Central memory CD8-positive, alpha-beta T cell (primary cell): ENCODE measurements around the gene MLYCD.

Experiments
- ATAC-seq: fragments of 150-1000 bp; cut with Tn5 transposase; replicated peaks from 2 replicates; pipeline ENCODE4 v1.10.0; 2022; ENCODE audit warnings: mild to moderate bottlenecking, moderate FRiP score, moderate number of reproducible peaks; ENCODE audit not compliant: poor library complexity, severe bottlenecking; ENCODE audit errors: extremely low read depth
- DNase-seq, 2 donors: peaks; one replicate each; pipeline ENCODE4 v3.0.0; 2021; ENCODE audit warnings: low spot score in 2 of 2
- H3K27ac Mint-ChIP-seq: one replicate; pipeline ENCODE4 v1.8.0; 2022; ENCODE audit warnings: low read depth, mild to moderate bottlenecking, moderate library complexity, mixed read lengths
- H3K27me3 Mint-ChIP-seq: one replicate; pipeline ENCODE4 v1.8.0; 2022; ENCODE audit warnings: mixed read lengths
- H3K36me3 Mint-ChIP-seq: one replicate; pipeline ENCODE4 v1.8.0; 2022; ENCODE audit warnings: mild to moderate bottlenecking, moderate library complexity, mixed read lengths; ENCODE audit not compliant: insufficient read depth
- H3K4me1 Mint-ChIP-seq: one replicate; pipeline ENCODE4 v1.8.0; 2022; ENCODE audit warnings: mixed read lengths
- H3K4me3 Mint-ChIP-seq: one replicate; pipeline ENCODE4 v1.8.0; 2022; ENCODE audit warnings: mild to moderate bottlenecking, moderate library complexity, mixed read lengths
- H3K9me3 Mint-ChIP-seq: one replicate; pipeline ENCODE4 v1.8.0; 2022; ENCODE audit warnings: mixed read lengths

MLYCD gene

GRCh38 chr16:83958846-83959565 is 60.1 kb downstream of the MLYCD start:
- H3K4me3 Mint-ChIP-seq = no peak overlapping the region
- peaks cover 17% of the 10 kb centered on the region for H3K27me3 Mint-ChIP-seq
- DNase-seq = no peak
- H3K36me3 Mint-ChIP-seq = peaks cover 4% of the 10 kb centered on the region
- H3K4me1 Mint-ChIP-seq = no peaks in the 10 kb centered on the region
- H3K27ac Mint-ChIP-seq = no peak overlapping the region
- no peaks in the 10 kb centered on the region for H3K9me3 Mint-ChIP-seq
- ATAC-seq = no peak

DNA sequence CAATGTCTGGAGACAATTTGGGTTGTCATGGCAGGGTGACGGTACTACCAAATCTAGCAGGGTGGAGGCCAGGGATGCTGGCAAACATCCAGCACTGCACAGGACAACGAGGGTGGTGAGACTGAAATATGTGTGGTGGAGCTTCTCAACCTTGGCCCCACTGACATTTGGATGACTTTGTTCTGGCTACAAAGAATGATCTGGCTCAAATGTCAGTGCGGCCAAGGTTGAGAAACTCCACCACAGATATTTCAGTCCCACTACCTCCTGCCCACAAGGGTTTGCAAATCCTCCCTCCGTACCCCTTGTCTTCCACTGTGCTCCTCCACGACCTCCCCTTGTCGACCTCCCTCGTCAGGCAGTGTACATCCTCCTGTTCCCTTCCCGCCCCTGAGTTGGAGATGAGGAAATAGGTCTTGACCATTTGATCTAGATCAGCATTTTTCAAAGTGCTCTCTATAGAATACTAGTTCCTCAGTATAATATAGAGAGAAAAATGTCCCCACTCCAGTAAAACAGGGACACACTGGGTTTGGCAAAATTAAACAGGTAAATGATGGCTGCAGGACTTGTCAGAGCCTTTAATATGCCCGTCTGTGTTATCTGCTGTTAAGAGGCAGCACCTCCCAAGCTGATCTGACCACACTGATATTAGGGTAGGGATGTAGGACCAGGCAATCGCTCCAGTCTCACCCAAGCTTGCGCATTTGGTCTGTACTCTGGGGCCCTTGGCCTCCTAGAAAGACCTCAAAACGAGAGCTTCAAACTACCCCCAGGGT is 60.9 kb downstream of the MLYCD start:
- DNase-seq (no peak), ATAC-seq (no peak)
- no peaks in the 10 kb centered on the region for H3K9me3 Mint-ChIP-seq
- no peak overlapping the region for H3K27ac Mint-ChIP-seq
- peaks cover 4% of the 10 kb centered on the region for H3K36me3 Mint-ChIP-seq
- H3K4me1 Mint-ChIP-seq = no peaks in the 10 kb centered on the region
- peaks cover 9% of the 10 kb centered on the region for H3K27me3 Mint-ChIP-seq
- H3K4me3 Mint-ChIP-seq = no peak overlapping the region

GRCh38 chr16:83960521-83961249 is 61.8 kb downstream of the MLYCD start:
- Mint-ChIP-seq H3K36me3 (peaks cover 4% of the 10 kb centered on the region), H3K27me3 (peaks cover under 1% of the 10 kb centered on the region), H3K27ac (no peak overlapping the region), H3K4me3 (no peak overlapping the region), H3K9me3 (no peaks in the 10 kb centered on the region), H3K4me1 (no peaks in the 10 kb centered on the region)
- DNase-seq = no peak
- ATAC-seq = no peak

DNA sequence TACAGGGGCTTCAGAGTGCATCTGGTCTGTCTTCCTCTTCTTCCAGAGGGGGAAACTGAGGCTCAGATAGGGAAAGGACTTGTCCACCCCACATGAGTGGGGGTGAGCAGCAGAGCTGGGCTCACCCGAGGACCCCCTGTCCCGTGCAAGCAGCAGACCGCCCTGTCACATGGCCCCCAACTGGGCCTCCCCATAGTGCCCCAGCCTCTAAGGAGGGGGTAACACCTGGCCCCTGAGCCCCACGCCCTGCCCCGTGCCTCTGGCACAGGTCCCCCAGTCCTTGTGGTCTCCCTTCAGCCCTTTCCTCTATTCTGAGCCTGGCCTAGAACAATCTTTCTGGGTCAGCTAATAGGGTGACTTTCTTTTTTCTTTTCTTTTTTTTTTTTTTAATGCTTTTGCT is 62.7 kb downstream of the MLYCD start:
- Mint-ChIP-seq H3K27ac (no peak overlapping the region), H3K27me3 (no peaks in the 10 kb centered on the region), H3K9me3 (no peaks in the 10 kb centered on the region), H3K36me3 (peaks cover 4% of the 10 kb centered on the region), H3K4me3 (no peak overlapping the region), H3K4me1 (no peaks in the 10 kb centered on the region)
- no peak for ATAC-seq
- no peak for DNase-seq

DNA sequence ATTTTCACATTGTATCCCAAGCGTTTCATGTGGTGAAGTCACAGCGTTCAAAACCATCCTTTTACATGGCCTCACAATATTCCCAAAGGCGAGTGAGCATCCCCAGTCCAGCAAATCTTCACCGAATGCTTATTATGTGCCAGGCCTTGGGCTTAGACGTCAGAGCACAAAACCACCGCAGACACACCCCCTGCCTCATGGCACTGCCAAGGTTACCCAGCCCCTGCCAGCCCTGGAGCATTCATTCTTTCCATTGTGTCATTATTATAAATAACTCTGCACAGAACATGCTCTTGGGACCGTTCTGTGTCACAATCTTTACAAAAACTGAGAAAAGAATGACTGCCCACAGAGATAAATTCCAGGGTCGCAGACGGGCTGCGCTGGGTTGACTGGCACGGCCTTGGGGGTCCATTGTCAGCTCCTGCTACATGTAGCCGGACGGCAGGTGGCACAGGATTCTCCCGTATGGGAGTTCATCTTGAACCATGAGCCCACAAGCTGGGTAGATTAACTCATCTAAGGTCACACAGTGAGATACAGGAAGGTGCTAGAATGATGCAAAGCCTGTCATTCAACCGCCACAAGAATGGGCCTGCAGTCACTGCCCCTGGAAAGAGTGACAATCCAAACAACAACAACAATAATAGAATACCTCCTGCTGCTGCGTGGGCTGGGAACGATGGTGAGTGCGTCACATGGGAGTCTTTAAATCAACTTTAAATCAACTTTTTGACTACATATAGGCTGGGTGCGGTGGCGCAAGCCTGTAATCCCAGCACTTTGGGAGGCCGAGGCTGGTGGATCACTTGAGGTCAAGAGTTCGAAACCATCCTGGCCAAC is 64.6 kb downstream of the MLYCD start:
- peaks cover 6% of the 10 kb centered on the region for H3K4me1 Mint-ChIP-seq
- H3K27me3 Mint-ChIP-seq = peaks cover 10% of the 10 kb centered on the region
- H3K36me3 Mint-ChIP-seq = peaks cover 4% of the 10 kb centered on the region
- no peaks in the 10 kb centered on the region for H3K9me3 Mint-ChIP-seq
- H3K27ac Mint-ChIP-seq = no peak overlapping the region
- ATAC-seq (no peak), DNase-seq (no peak)
- H3K4me3 Mint-ChIP-seq = no peak overlapping the region

- no peaks in the 10 kb centered on the region for H3K9me3 Mint-ChIP-seq
- ATAC-seq = no peak
- no peak for DNase-seq
Observed at GRCh38 chr16:83964684-83965443, 65.9 kb downstream of the MLYCD start.

DNA sequence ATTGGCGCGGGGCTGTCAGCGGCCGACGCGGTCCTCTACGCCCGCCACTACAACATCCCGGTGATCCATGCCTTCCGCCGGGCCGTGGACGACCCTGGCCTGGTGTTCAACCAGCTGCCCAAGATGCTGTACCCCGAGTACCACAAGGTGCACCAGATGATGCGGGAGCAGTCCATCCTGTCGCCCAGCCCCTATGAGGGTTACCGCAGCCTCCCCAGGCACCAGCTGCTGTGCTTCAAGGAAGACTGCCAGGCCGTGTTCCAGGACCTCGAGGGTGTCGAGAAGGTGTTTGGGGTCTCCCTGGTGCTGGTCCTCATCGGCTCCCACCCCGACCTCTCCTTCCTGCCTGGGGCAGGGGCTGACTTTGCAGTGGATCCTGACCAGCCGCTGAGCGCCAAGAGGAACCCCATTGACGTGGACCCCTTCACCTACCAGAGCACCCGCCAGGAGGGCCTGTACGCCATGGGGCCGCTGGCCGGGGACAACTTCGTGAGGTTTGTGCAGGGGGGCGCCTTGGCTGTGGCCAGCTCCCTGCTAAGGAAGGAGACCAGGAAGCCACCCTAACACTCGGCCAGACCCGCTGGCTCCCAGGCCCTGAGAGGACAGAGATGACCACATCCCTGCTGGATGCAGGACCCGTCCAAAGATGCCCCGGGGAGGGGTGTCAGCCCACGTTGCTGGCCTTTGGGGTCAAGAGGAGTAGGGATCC is 66.7 kb downstream of the MLYCD start:
- ATAC-seq (no peak), DNase-seq (no peak)
- peaks cover 6% of the 10 kb centered on the region for H3K4me1 Mint-ChIP-seq
- H3K36me3 Mint-ChIP-seq = peaks cover 2% of the 10 kb centered on the region
- peaks cover 26% of the 10 kb centered on the region for H3K27me3 Mint-ChIP-seq
- no peaks in the 10 kb centered on the region for H3K9me3 Mint-ChIP-seq
- H3K27ac Mint-ChIP-seq = no peak overlapping the region
- no peak overlapping the region for H3K4me3 Mint-ChIP-seq

More at GRCh38 chr16:83964684-83965443, 65.9 kb downstream of the MLYCD start:
- H3K4me3 Mint-ChIP-seq = no peak overlapping the region
- H3K27me3 Mint-ChIP-seq = peaks cover 20% of the 10 kb centered on the region
- H3K4me1 Mint-ChIP-seq = peaks cover 6% of the 10 kb centered on the region
- no peak overlapping the region for H3K27ac Mint-ChIP-seq
- peaks cover 2% of the 10 kb centered on the region for H3K36me3 Mint-ChIP-seq

- peaks cover 26% of the 10 kb centered on the region for H3K27me3 Mint-ChIP-seq
- ATAC-seq = no peak
- H3K9me3 Mint-ChIP-seq = no peaks in the 10 kb centered on the region
- no peak overlapping the region for H3K27ac Mint-ChIP-seq
- peaks cover 2% of the 10 kb centered on the region for H3K36me3 Mint-ChIP-seq
- peaks cover 6% of the 10 kb centered on the region for H3K4me1 Mint-ChIP-seq
- DNase-seq = no peak
- H3K4me3 Mint-ChIP-seq = no peak overlapping the region
Observed at GRCh38 chr16:83966153-83966696, 67.3 kb downstream of the MLYCD start.

DNA sequence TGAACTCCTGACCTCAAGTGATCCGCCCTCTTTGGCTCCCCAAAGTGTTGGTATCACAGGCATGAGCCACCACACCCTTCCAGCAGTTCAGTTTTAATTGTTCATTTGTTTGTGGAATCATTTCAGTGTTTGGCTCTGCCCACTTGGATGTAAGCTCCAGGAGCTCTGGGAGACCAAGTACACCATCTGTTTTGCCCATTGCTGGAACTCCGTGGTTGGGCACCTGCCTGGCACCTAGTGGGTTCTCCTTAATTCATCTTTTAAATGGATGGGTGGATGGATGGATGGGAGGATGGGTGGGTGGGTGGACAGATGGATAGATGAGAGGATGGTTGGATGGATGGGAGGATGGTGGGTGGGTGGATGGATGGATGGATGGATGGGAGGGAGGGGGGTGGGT is 68.2 kb downstream of the MLYCD start:
- peaks cover 6% of the 10 kb centered on the region for H3K4me1 Mint-ChIP-seq
- H3K9me3 Mint-ChIP-seq = no peaks in the 10 kb centered on the region
- H3K27ac Mint-ChIP-seq = no peak overlapping the region
- no peak for ATAC-seq
- H3K36me3 Mint-ChIP-seq = no peaks in the 10 kb centered on the region
- DNase-seq = no peak
- H3K4me3 Mint-ChIP-seq = no peak overlapping the region
- H3K27me3 Mint-ChIP-seq = peaks cover 26% of the 10 kb centered on the region

DNA sequence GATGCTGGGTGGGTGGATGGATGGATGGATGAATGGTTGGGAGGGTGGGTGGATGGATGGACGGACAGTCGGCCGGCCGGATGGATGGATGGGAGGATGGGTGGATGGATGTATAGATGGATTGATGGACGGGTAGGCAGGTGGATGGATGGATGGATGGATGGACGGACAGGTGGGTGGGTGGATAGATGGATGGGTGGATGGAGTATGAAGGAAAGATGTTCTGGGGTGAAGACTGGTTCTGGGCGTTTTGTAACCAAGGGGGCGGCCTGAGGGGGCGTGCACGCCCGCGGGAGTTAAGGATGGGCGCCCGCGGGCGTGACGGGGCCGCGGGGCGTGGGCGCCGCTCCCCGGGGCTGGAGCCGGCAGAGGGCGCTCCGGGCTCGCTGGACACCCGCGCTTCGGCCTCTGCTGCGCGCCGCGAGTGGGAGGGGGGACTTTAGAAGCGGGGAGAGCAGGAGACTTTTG is 69.0 kb downstream of the MLYCD start, which contains the start of gene NECAB2:
TSS of gene NECAB2 (plus strand) at position 407 of the 468 bp plus-strand sequence. CDS start 405 bp downstream, outside the sequence.
- Mint-ChIP-seq H3K9me3 (no peaks in the 10 kb centered on the region), H3K4me1 (peaks cover 6% of the 10 kb centered on the region), H3K36me3 (no peaks in the 10 kb centered on the region), H3K4me3 (peak within 1 kb of the TSS; percentile 50), H3K27me3 (peaks cover 26% of the 10 kb centered on the region), H3K27ac (no peak within 1 kb of the TSS)
- DNase-seq (no peak), ATAC-seq (no peak)
